ENCODE data around the gene MRPL12.

DNA sequence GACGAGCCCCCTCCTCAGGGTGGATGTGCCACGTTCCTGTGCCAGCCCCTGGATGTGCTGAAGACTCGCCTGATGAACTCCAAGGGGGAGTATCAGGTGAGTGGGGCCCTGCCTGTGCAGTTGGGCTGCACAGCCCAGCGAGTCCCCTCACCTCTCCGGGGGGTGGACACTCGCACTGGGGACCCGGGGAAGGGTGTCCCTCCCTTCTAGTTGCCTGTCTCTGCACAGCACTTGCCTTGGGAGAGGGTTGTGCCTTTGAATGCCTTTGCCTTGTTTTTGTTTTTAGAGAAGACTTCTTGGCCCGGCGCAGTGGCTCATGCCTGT, 14.6 kb downstream of the MRPL12 start:
- TF ChIP-seq, protein P1, sequence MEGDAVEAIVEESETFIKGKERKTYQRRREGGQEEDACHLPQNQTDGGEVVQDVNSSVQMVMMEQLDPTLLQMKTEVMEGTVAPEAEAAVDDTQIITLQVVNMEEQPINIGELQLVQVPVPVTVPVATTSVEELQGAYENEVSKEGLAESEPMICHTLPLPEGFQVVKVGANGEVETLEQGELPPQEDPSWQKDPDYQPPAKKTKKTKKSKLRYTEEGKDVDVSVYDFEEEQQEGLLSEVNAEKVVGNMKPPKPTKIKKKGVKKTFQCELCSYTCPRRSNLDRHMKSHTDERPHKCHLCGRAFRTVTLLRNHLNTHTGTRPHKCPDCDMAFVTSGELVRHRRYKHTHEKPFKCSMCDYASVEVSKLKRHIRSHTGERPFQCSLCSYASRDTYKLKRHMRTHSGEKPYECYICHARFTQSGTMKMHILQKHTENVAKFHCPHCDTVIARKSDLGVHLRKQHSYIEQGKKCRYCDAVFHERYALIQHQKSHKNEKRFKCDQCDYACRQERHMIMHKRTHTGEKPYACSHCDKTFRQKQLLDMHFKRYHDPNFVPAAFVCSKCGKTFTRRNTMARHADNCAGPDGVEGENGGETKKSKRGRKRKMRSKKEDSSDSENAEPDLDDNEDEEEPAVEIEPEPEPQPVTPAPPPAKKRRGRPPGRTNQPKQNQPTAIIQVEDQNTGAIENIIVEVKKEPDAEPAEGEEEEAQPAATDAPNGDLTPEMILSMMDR (conservative IDR thresholded peaks at IDR 0.05 in 1 of 2, IDR thresholded peaks at IDR 0.05 in 1 of 2; ENCODE audit: low read depth in 1 of 2, low read length in 2 of 2), result no peak
- TF ChIP-seq EZH2 (IDR thresholded peaks at IDR 0.05; ENCODE audit: low read length, missing control alignments), result no peak
